ENCODE measurements around the gene FSIP1.

The FSIP1 gene

GRCh38 chr15:39642011-39642640 lies 140.5 kb downstream of the FSIP1 start:
- no peak for DNase-seq

GRCh38 chr15:39641191-39641889 lies 141.3 kb downstream of the FSIP1 start:
- DNase-seq: no peak

- no peak for DNase-seq
Observed at GRCh38 chr15:39640665-39641064, 142.0 kb downstream of the FSIP1 start.

GRCh38 chr15:39639037-39639436 lies 143.6 kb downstream of the FSIP1 start:
- DNase-seq: no peak

GRCh38 chr15:39638041-39638440 lies 144.6 kb downstream of the FSIP1 start:
- DNase-seq: no peak

GRCh38 chr15:39631357-39631756 lies 151.3 kb downstream of the FSIP1 start:
- DNase-seq: no peak

GRCh38 chr15:39629906-39630305 lies 152.7 kb downstream of the FSIP1 start:
- DNase-seq: no peak

GRCh38 chr15:39629371-39629770 lies 153.3 kb downstream of the FSIP1 start:
- no peak for DNase-seq

- DNase-seq: no peak
Observed at GRCh38 chr15:39628546-39629257, 153.9 kb downstream of the FSIP1 start.

- DNase-seq: no peak
Observed at GRCh38 chr15:39628144-39628508, 154.5 kb downstream of the FSIP1 start.

- no peak for DNase-seq
Observed at GRCh38 chr15:39627451-39628143, 155.0 kb downstream of the FSIP1 start.

GRCh38 chr15:39625856-39626255 lies 156.8 kb downstream of the FSIP1 start:
- peak; percentile 16 for DNase-seq

GRCh38 chr15:39625451-39625850 lies 157.2 kb downstream of the FSIP1 start:
- DNase-seq: no peak

- DNase-seq: peak; percentile 9
Observed at GRCh38 chr15:39624806-39625205, 157.8 kb downstream of the FSIP1 start.

- no peak for DNase-seq
Observed at GRCh38 chr15:39623529-39623931, 159.1 kb downstream of the FSIP1 start.

- DNase-seq: no peak
Observed at GRCh38 chr15:39622660-39623516, 159.8 kb downstream of the FSIP1 start.

- DNase-seq: no peak
Observed at GRCh38 chr15:39621976-39622375, 160.7 kb downstream of the FSIP1 start.

GRCh38 chr15:39621210-39621609 lies 161.4 kb downstream of the FSIP1 start:
- no peak for DNase-seq

- DNase-seq: no peak
Observed at GRCh38 chr15:39618063-39618823, 164.4 kb downstream of the FSIP1 start.

- no peak for DNase-seq
Observed at GRCh38 chr15:39616731-39617455, 165.7 kb downstream of the FSIP1 start.

- DNase-seq: peak; percentile 20
Observed at GRCh38 chr15:39613861-39614260, 168.8 kb downstream of the FSIP1 start.
